Activated CD4-positive, alpha-beta T cell treated with anti-CD3 and anti-CD28 coated beads, Interleukin-2, amount 10 ng/mL, durations not matched to agents 24 days and 14 days (primary cell): ENCODE results near the gene MUC16. TPM values are rescaled to one million over a fixed set of nuclear protein-coding genes. Genes with fewer than 3 reads are reported as not detected.

Experiments
- total RNA-seq: library from RNA; stranded (reverse); gene quantifications from 2 replicates; pipeline ENCODE4 v1.2.3, GENCODE V29; 2022

The MUC16 gene
- total RNA-seq, 1 donor from 2014 or later = not detected

Other genes with a start within 250 kb of the MUC16 start
- gene ZNF558, start 178.1 kb downstream of the MUC16 start, total RNA-seq = 25.1 and 26.4 TPM in 2 replicates
- gene MBD3L1, start 178.0 kb downstream of the MUC16 start, total RNA-seq = not detected in 2 replicates
- gene OR1M1, start 76.7 kb upstream of the MUC16 start, total RNA-seq = not detected in 2 replicates
- not detected in 2 replicates for gene OR7G2, start 97.1 kb upstream of the MUC16 start, total RNA-seq
- not detected in 2 replicates for gene OR7G1, start 105.4 kb upstream of the MUC16 start, total RNA-seq
- not detected in 2 replicates for gene OR7G3, start 116.5 kb upstream of the MUC16 start, total RNA-seq
- 47.1 and 50.2 TPM in 2 replicates for gene ZNF317, start 130.0 kb upstream of the MUC16 start, total RNA-seq
- gene OR7D2, start 168.6 kb upstream of the MUC16 start, total RNA-seq = 0.37 and 0.80 TPM in 2 replicates
- not detected in 2 replicates for gene OR7D4, start 209.2 kb upstream of the MUC16 start, total RNA-seq
- gene OR7E24, start 240.5 kb upstream of the MUC16 start, total RNA-seq = not detected in 2 replicates